ENCODE data around the gene DMRTC1.
"Not testable (repeated sequence)": the region's sequence is repeated elsewhere in the genome, so short reads cannot be mapped to it uniquely, and the experiment has no call there.

The DMRTC1 gene, protein sequence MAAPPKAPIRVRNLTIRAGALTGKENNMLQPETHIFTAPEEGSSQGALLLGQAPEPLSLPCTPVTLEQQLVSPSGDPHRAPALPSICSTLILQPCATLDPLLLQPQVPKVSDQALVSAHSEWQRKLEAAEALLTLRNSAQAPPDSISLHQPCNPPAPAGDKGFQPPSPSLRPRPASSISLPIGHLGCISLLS

DNA sequence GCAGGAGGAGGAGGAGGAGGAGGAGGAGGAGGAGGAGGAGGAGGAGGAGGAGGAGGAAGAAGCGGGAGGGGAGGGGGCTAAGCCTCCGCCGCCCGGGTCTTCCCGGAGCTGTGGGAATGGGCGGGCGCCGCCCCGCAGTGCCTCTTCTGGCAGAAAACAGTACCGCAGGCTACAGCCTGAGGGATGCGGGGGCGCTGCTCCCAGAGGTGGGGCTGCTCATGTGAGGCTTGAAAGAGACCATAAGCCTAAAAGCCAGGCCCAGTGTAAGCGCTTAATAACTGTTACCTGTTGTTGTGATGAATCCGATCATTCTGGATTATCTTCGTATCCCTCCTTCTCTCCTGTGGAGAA is at the start of gene DMRTC1:
TSS of gene DMRTC1 (minus strand) at position 19 of the 351 bp plus-strand sequence. CDS start 68,143 bp downstream, outside the sequence.
- not testable (repeated sequence) for DNase-seq

DNA sequence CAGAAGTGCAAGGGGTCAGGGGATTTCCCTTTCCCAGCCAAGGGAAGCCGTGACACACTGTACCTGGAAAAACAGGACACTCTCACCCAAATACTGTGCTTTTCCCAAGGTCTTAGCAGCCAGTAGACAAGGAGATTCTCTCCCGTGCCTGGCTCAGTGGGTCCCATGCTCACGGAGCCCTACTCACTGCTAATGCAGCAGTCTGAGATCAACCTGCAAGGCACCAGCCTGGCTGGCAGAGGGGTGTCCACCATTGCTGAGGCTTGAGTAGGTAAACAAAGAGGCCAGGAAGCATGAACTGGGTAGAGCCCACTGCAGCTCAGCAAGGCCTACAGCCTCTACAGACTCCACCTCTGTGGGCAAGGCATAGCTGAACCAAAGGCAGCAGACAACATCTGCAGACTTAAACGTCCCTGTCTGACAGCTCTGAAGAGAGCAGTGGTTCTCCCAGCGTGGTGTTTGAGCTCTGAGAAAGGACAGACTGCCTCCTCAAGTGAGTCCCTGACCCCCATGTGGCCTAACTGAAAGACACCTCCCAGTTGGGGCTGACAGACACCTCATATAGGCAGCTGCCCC is 37.3 kb upstream of the DMRTC1 start:
- not testable (repeated sequence) for DNase-seq

GRCh38 chrX:72974885-72975284 is 31.2 kb upstream of the DMRTC1 start:
- not testable (repeated sequence) for DNase-seq

GRCh38 chrX:72971859-72972258 is 28.2 kb upstream of the DMRTC1 start:
- DNase-seq, result not testable (repeated sequence)

DNA sequence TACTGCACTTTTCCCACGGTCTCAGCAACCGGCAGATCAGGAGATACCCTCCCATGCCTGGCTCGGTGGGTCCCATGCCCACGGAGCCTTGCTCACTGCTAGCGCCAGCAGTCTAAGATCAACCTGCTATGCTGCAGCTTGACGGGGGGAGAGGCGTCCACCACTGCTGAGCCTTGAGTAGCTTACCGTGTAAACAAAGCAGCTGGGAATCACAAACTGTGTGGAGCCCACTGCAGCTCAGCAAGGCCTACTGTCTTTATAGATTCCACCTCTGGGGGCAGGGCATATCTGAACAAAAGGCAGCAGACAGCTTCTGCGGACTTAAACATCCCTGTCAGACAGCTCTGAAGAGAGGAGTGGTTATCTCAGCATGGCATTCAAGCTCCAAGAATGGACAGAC is 16.3 kb upstream of the DMRTC1 start:
- not testable (repeated sequence) for DNase-seq

GRCh38 chrX:72943035-72943818 is 410 bp downstream of the DMRTC1 start:
- DNase-seq, result not testable (repeated sequence)

DNA sequence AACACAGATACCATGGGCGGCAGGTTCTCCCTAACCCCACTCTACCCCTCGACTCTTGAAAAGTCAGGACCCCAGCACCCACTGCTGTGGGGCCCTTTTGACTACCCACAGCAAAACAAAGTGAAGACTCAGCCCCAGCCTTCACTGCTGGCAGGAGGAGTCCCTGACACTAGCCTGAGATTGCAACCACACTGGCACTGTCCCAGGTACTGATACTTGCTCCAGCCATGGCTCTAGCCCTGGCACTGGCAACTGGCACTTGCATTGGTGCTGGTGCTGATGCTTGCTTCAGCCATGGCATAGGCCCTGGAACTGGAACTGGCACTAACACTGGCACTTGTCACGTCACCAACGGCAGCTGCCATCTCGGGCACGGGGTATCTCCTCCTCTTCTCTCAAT is 1.4 kb downstream of the DMRTC1 start:
- not testable (repeated sequence) for DNase-seq

GRCh38 chrX:72937906-72938305 is 5.7 kb downstream of the DMRTC1 start, which contains the start of gene FAM236A:
TSS of gene FAM236A (plus strand) at chrX:72938206. CDS start at chrX:72938263, 57 bp downstream.
- not testable (repeated sequence) for DNase-seq

- not testable (repeated sequence) for DNase-seq
Measured at GRCh38 chrX:72936882-72937455, 6.7 kb downstream of the DMRTC1 start.

GRCh38 chrX:72936455-72936854 is 7.2 kb downstream of the DMRTC1 start:
- DNase-seq, result not testable (repeated sequence)

DNA sequence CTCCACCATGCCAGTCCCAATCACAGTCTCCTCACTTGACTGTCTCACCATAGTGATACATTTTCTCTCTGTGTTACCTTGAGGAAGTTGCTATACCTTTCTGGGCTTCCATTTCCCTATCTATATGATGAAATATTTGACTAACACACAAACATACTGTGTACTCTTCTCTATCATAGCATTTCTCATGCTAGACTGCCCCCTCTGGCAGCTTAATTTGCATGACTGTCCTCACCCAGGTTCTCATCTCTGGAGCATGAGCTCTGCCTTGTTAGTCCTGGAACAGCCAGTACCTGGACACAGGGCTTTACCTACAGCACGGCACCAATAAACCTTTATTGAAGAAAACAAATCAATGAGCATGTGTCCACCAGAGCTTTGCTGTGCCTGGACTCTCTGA is 11.4 kb downstream of the DMRTC1 start:
- DNase-seq, result not testable (repeated sequence)

DNA sequence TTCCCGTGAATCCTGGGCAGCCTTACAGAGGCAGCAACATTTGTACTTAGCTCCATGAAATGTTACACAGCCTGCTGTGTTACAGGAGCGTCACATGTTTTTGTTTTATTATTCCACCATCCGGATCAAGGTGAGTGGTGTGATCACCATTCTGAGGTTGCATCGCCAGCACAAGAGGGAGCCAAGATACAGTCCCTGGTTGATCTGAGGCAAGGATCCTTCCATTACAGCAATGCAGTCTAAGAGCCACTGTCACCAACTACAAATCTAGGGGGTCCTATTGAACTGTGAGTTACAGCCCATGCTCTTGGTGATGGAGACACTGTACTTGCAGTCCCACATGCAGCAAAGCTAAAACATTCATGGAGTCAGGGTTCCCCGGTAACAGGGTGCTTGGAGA is 27.5 kb downstream of the DMRTC1 start:
- DNase-seq, result not testable (repeated sequence)

GRCh38 chrX:72912315-72912714 is 31.3 kb downstream of the DMRTC1 start, which contains the start of gene FAM236C:
TSS of gene FAM236C (plus strand) at chrX:72912615. CDS start at chrX:72912715, 100 bp downstream.
- DNase-seq, result not testable (repeated sequence)

- DNase-seq, result not testable (repeated sequence)
Measured at GRCh38 chrX:72889740-72890139, 53.9 kb downstream of the DMRTC1 start.

DNA sequence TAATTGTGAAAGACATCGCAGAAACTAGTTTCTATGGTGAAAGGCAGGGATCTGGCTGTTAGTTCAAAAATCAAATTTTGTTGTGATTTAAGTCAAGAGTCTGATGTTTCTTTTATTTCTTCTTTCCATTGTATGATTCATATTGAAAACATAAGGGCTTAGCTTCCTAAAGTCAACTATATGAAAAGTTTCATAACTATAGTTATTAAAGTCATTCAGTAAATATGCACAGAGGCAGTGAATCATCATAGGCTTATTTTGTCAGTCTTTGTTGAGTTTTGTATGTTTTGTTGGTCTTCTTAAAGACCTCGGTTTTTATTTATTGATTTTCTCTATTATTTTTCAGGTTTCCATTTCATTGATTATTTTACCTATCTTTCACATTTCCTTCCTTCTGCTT is 60.7 kb downstream of the DMRTC1 start:
- DNase-seq, result not testable (repeated sequence)

- not testable (repeated sequence) for DNase-seq
Measured at GRCh38 chrX:72837532-72837931, 106.1 kb downstream of the DMRTC1 start.

DNA sequence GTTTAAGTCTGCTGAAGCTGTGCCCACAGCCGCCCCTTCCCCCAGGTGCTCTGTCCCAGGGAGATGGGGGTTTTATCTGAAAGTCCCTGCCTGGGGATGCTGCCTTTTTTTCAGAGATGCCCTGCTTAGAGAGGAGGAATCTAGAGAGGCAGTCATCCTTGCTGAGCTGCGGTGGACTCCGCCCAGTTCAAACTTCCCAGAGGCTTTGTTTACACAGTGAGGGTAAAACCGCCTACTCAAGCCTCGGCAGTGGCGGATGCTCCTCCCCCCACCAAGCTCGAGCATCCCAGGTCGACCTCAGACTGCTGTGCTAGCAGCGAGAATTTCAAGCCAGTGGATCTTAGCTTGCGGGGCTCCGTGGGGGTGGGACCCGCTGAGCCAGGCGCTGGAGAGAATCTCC is 112.9 kb downstream of the DMRTC1 start:
- DNase-seq, result not testable (repeated sequence)

Measured in CD4-positive, alpha-beta T cell treated with Interleukin-4 for 1 hour (primary cell).